Measurements from ENCODE around the gene WT1.

WT1 gene

DNA sequence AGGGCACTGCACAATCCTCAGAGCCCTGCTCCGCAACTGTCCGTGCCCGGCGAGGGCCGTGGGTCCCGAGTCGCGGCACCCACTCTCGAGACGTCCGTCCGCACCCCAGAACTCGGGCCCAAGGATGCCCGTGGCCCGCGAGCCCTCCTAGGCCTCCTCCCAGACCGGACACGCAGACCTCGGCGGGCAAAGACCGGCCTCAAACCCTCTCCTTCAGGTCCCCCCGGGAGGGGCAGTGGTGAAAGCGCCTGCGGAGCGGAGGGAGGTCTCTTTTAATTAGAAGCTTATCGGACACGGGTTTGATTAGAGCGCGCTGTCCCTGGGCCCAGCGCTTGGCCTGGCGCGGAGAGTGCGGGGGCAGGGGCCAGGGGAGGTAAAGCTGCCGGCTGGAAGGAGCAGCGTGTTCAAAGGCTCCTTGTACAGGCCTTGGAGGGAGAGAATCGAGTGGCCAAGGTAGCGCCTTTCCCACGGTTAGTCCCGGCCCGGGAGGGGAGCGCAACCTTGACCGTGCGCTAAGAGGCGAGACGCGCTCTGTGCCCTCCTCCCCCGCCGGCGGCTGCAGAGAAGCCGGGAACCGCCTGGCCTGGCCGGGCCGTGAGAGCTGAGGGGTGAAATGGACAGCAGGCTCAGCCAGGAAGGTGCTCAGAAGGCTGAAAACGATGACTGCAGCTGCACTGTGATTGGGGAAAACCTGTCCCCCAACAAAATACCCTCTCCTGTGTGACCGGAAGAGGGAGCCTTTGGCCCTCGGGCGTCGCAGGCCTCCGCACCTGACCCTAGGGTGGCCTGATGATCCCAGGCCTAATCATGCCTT, 4.6 kb downstream of the WT1 start:
- H3K36me3 ChIP-seq (ENCODE audit: control insufficient read depth in 2 of 2, insufficient read depth in 1 of 2, low read length in 2 of 2): no peaks in the 10 kb centered on the region
- ChIA-PET CTCF (no interaction called here), POLR2A (no interaction called here)
- H3K27ac ChIP-seq (ENCODE audit: extremely low read depth, low read depth, low read length): no peak overlapping the region
- H3K4me3 ChIP-seq (ENCODE audit: low read depth, low read length): no peak overlapping the region
- TF ChIP-seq ZNF169 (tag by site-specific recombination; IDR thresholded peaks at IDR 0.05): no peak
- TF ChIP-seq ZNF292 (tag by site-specific recombination; IDR thresholded peaks at IDR 0.05; ENCODE audit: borderline replicate concordance, low read depth): no peak
- no peak for TF ChIP-seq ZNF510 (tag by site-specific recombination; IDR thresholded peaks at IDR 0.05; ENCODE audit: insufficient replicate concordance)
- TF ChIP-seq, protein P1, sequence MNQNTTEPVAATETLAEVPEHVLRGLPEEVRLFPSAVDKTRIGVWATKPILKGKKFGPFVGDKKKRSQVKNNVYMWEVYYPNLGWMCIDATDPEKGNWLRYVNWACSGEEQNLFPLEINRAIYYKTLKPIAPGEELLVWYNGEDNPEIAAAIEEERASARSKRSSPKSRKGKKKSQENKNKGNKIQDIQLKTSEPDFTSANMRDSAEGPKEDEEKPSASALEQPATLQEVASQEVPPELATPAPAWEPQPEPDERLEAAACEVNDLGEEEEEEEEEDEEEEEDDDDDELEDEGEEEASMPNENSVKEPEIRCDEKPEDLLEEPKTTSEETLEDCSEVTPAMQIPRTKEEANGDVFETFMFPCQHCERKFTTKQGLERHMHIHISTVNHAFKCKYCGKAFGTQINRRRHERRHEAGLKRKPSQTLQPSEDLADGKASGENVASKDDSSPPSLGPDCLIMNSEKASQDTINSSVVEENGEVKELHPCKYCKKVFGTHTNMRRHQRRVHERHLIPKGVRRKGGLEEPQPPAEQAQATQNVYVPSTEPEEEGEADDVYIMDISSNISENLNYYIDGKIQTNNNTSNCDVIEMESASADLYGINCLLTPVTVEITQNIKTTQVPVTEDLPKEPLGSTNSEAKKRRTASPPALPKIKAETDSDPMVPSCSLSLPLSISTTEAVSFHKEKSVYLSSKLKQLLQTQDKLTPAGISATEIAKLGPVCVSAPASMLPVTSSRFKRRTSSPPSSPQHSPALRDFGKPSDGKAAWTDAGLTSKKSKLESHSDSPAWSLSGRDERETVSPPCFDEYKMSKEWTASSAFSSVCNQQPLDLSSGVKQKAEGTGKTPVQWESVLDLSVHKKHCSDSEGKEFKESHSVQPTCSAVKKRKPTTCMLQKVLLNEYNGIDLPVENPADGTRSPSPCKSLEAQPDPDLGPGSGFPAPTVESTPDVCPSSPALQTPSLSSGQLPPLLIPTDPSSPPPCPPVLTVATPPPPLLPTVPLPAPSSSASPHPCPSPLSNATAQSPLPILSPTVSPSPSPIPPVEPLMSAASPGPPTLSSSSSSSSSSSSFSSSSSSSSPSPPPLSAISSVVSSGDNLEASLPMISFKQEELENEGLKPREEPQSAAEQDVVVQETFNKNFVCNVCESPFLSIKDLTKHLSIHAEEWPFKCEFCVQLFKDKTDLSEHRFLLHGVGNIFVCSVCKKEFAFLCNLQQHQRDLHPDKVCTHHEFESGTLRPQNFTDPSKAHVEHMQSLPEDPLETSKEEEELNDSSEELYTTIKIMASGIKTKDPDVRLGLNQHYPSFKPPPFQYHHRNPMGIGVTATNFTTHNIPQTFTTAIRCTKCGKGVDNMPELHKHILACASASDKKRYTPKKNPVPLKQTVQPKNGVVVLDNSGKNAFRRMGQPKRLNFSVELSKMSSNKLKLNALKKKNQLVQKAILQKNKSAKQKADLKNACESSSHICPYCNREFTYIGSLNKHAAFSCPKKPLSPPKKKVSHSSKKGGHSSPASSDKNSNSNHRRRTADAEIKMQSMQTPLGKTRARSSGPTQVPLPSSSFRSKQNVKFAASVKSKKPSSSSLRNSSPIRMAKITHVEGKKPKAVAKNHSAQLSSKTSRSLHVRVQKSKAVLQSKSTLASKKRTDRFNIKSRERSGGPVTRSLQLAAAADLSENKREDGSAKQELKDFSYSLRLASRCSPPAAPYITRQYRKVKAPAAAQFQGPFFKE (tag by site-specific recombination; IDR thresholded peaks at IDR 0.05; ENCODE audit: borderline replicate concordance): no peak
- TF ChIP-seq, protein P2, sequence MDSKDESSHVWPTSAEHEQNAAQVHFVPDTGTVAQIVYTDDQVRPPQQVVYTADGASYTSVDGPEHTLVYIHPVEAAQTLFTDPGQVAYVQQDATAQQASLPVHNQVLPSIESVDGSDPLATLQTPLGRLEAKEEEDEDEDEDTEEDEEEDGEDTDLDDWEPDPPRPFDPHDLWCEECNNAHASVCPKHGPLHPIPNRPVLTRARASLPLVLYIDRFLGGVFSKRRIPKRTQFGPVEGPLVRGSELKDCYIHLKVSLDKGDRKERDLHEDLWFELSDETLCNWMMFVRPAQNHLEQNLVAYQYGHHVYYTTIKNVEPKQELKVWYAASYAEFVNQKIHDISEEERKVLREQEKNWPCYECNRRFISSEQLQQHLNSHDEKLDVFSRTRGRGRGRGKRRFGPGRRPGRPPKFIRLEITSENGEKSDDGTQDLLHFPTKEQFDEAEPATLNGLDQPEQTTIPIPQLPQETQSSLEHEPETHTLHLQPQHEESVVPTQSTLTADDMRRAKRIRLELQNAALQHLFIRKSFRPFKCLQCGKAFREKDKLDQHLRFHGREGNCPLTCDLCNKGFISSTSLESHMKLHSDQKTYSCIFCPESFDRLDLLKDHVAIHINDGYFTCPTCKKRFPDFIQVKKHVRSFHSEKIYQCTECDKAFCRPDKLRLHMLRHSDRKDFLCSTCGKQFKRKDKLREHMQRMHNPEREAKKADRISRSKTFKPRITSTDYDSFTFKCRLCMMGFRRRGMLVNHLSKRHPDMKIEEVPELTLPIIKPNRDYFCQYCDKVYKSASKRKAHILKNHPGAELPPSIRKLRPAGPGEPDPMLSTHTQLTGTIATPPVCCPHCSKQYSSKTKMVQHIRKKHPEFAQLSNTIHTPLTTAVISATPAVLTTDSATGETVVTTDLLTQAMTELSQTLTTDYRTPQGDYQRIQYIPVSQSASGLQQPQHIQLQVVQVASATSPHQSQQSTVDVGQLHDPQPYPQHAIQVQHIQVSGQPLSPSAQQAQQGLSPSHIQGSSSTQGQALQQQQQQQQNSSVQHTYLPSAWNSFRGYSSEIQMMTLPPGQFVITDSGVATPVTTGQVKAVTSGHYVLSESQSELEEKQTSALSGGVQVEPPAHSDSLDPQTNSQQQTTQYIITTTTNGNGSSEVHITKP (tag by site-specific recombination; IDR thresholded peaks at IDR 0.05): no peak
- TF ChIP-seq, protein P3, sequence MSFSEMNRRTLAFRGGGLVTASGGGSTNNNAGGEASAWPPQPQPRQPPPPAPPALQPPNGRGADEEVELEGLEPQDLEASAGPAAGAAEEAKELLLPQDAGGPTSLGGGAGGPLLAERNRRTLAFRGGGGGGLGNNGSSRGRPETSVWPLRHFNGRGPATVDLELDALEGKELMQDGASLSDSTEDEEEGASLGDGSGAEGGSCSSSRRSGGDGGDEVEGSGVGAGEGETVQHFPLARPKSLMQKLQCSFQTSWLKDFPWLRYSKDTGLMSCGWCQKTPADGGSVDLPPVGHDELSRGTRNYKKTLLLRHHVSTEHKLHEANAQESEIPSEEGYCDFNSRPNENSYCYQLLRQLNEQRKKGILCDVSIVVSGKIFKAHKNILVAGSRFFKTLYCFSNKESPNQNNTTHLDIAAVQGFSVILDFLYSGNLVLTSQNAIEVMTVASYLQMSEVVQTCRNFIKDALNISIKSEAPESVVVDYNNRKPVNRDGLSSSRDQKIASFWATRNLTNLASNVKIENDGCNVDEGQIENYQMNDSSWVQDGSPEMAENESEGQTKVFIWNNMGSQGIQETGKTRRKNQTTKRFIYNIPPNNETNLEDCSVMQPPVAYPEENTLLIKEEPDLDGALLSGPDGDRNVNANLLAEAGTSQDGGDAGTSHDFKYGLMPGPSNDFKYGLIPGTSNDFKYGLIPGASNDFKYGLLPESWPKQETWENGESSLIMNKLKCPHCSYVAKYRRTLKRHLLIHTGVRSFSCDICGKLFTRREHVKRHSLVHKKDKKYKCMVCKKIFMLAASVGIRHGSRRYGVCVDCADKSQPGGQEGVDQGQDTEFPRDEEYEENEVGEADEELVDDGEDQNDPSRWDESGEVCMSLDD (tag by site-specific recombination; IDR thresholded peaks at IDR 0.05): no peak
- TF ChIP-seq ZNF366 (tag by site-specific recombination; conservative IDR thresholded peaks at IDR 0.05): no peak
- H3K9me3 ChIP-seq (ENCODE audit: control insufficient read depth, insufficient read depth, low read depth, low read length): no peaks in the 10 kb centered on the region
- no peaks in the 10 kb centered on the region for H3K4me1 ChIP-seq (ENCODE audit: control insufficient read depth, insufficient read depth, low read length)

DNA sequence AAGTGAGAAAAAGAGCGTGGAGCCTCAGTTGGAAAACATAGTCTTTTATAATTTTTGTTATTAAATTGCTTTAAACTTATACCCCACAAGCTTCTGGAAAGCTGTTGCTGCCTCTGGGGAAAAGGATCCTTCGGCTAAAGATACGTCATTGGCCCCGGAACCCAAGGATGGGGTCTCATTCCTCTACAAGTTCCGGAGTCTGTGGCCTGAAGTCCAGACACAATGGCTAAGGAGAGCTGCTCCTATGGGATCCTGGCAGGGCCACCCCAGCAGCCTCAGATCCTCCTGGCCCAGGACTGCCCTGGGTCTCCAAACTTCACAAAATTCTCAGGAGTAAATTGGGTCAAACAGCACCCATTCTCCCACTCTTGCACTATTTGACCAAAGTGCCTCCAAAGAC, 5.9 kb downstream of the WT1 start:
- no peaks in the 10 kb centered on the region for H3K9me3 ChIP-seq (ENCODE audit: control insufficient read depth, insufficient read depth, low read depth, low read length)
- TF ChIP-seq KLF1 (tag by site-specific recombination; IDR thresholded peaks at IDR 0.05): no peak
- no peak for TF ChIP-seq REPIN1 (tag by site-specific recombination; IDR thresholded peaks at IDR 0.05; ENCODE audit: low read depth)
- TF ChIP-seq ZNF624 (tag by site-specific recombination; IDR thresholded peaks at IDR 0.05): no peak
- TF ChIP-seq ZNF560 (tag by site-specific recombination; IDR thresholded peaks at IDR 0.05; ENCODE audit: borderline replicate concordance): no peak
- TF ChIP-seq SALL2 (tag by site-specific recombination; IDR thresholded peaks at IDR 0.05; ENCODE audit: borderline replicate concordance): no peak
- no peak for TF ChIP-seq EGR2 (tag by site-specific recombination; IDR thresholded peaks at IDR 0.05; ENCODE audit: low read depth)
- no peak for TF ChIP-seq ZNF530 (tag by site-specific recombination; IDR thresholded peaks at IDR 0.05; ENCODE audit: low read depth)
- no peak for TF ChIP-seq ZNF114 (tag by site-specific recombination; IDR thresholded peaks at IDR 0.05)
- TF ChIP-seq MEIS1 (CRISPR knock-in tag; IDR thresholded peaks at IDR 0.05; ENCODE audit: borderline replicate concordance): no peak
- no peak for TF ChIP-seq YY2 (tag by site-specific recombination; IDR thresholded peaks at IDR 0.05)
- POLR2A ChIA-PET: no interaction called here
- no peaks in the 10 kb centered on the region for H3K36me3 ChIP-seq (ENCODE audit: control insufficient read depth in 2 of 2, insufficient read depth in 1 of 2, low read length in 2 of 2)
- H3K4me3 ChIP-seq (ENCODE audit: low read depth, low read length): no peak overlapping the region
- H3K27ac ChIP-seq (ENCODE audit: extremely low read depth, low read depth, low read length): no peak overlapping the region
- H3K4me1 ChIP-seq (ENCODE audit: control insufficient read depth, insufficient read depth, low read length): no peaks in the 10 kb centered on the region
- CTCF ChIA-PET: interaction anchor here (0.6 kb wide), 1 partner anchor 94 kb away, joined by 3 read pairs; no protein-coding TSS in a partner anchor

Data from HEK293 (cell line).